Epithelial cell of prostate (primary cell): ENCODE results near the gene SATB1.

ENCODE experiments used
- DNase-seq: peaks from one replicate; pipeline ENCODE4 v3.0.0-alpha.2; 2011; ENCODE audit warnings: low read depth, low spot score
- H3K27ac ChIP-seq: fragments of 450-650 bp; 2 replicates; pipeline ENCODE4 v1.5.1; 2017; ENCODE audit warnings: mild to moderate bottlenecking

Gene SATB1

GRCh38 chr3:18300916-18301315 is 124.2 kb downstream of the SATB1 start:
- no peak for DNase-seq
- H3K27ac ChIP-seq, result no peak overlapping the region

GRCh38 chr3:18297126-18297525 is 128.0 kb downstream of the SATB1 start:
- no peak for DNase-seq
- H3K27ac ChIP-seq, result no peak overlapping the region
